HEK293 (cell line): ENCODE measurements around the gene COMMD7.

Source experiments
- CTCF ChIP-seq: fragments of 450-650 bp; formaldehyde crosslinking; IDR thresholded peaks from 2 replicates; pipeline ENCODE4 v1.5.1; 2016; ENCODE audit warnings: missing biosample characterization, missing genetic modification characterization
- REPIN1 ChIP-seq: fragments of 450-650 bp; formaldehyde crosslinking; IDR thresholded peaks from 2 replicates; pipeline ENCODE4 v1.5.1; 2017; ENCODE audit warnings: missing biosample characterization, missing genetic modification characterization, low read depth
- ZBTB6 ChIP-seq: fragments of 450-650 bp; formaldehyde crosslinking; IDR thresholded peaks from 2 replicates; pipeline ENCODE4 v1.5.1; 2017; ENCODE audit warnings: missing biosample characterization, missing genetic modification characterization
- ZBTB7A ChIP-seq: fragments of 450-650 bp; formaldehyde crosslinking; IDR thresholded peaks from 2 replicates; pipeline ENCODE4 v1.5.1; 2016; ENCODE audit warnings: low read depth, missing biosample characterization, missing genetic modification characterization
- ZNF449 ChIP-seq: fragments of 450-650 bp; formaldehyde crosslinking; IDR thresholded peaks from 2 replicates; pipeline ENCODE4 v1.5.1; 2017; ENCODE audit warnings: missing biosample characterization, mild to moderate bottlenecking, missing genetic modification characterization, moderate library complexity
- ZNF549 ChIP-seq: fragments of 450-650 bp; IDR thresholded peaks from 2 replicates; pipeline ENCODE4 v1.5.1; 2018; ENCODE audit warnings: missing biosample characterization, missing genetic modification characterization, mild to moderate bottlenecking, inconsistent platforms, moderate library complexity

GRCh38 chr20:32697608-32698007, 45.7 kb downstream of the COMMD7 start:
- TF ChIP-seq CTCF (tag by site-specific recombination) (no peak), ZBTB6 (tag by site-specific recombination) (no peak), ZNF549 (tag by site-specific recombination) (no peak), ZNF449 (no peak), ZBTB7A (tag by site-specific recombination) (no peak), REPIN1 (no peak)
